22Rv1 (cell line): ENCODE measurements around the gene GPR148.

Experiments
- CTCF ChIP-seq: fragments of 450-650 bp; IDR thresholded peaks from 2 replicates; pipeline ENCODE4 v1.5.1; 2017; ENCODE audit warnings: mild to moderate bottlenecking
- ZFX ChIP-seq: fragments of 450-650 bp; IDR thresholded peaks from 2 replicates; pipeline ENCODE4 v1.6.1; 2017; ENCODE audit warnings: antibody characterized with exemption, borderline replicate concordance

GRCh38 chr2:130764035-130764820, 35.4 kb downstream of the GPR148 start:
- TF ChIP-seq CTCF: no peak
- TF ChIP-seq ZFX: no peak
